ENCODE data around the gene RASA3. TPM values are rescaled to one million over a fixed set of nuclear protein-coding genes. Genes with fewer than 3 reads are reported as not detected.

RASA3 gene
- total and polyA plus RNA-seq, 2 donors (not counting 3 experiments of a cell fraction or from before 2014, with no cell fraction given), result 26.5 to 53.8 TPM

- Histone ChIP-seq H3K36me3 (ENCODE audit: control insufficient read depth in 2 of 2, extremely low read depth in 1 of 2, insufficient read depth in 2 of 2, low read length in 2 of 2) (no peaks in the 10 kb centered on the region), H3K4me2 (ENCODE audit: insufficient read depth, low read length) (no peak overlapping the region), H3K4me1 (ENCODE audit: control insufficient read depth, extremely low read depth, insufficient read depth, low read length) (no peaks in the 10 kb centered on the region), H3K9ac (replicated peaks; ENCODE audit: extremely low read depth, insufficient read depth, low read length) (no peak overlapping the region), H3K9me3 (replicated peaks; ENCODE audit: control insufficient read depth, insufficient read depth, low read length) (no peaks in the 10 kb centered on the region), H3K79me2 (ENCODE audit: control insufficient read depth, insufficient read depth, low read length) (no peaks in the 10 kb centered on the region), H3K9me1 (replicated peaks; ENCODE audit: control insufficient read depth, extremely low read depth, insufficient read depth, low read length) (no peaks in the 10 kb centered on the region), H3K27me3 (ENCODE audit: control insufficient read depth in 2 of 2, insufficient read depth in 2 of 2, low read length in 2 of 2) (peaks cover 0 to 3% of the 10 kb centered on the region in 2 experiments), H2AFZ (ENCODE audit: low read depth, low read length) (no peak overlapping the region), H3K4me3 (replicated peaks in 1 of 3; ENCODE audit: insufficient read depth in 1 of 3, low read depth in 1 of 3, low read length in 3 of 3) (no peak overlapping the region), H4K20me1 (replicated peaks; ENCODE audit: control insufficient read depth, extremely low read depth, insufficient read depth, low read length) (no peaks in the 10 kb centered on the region), H3K27ac (ENCODE audit: insufficient read depth, low read depth, low read length) (no peak overlapping the region)
- intact Hi-C loops (cut with micrococcal nuclease) (no loop called here), dilution Hi-C loops (cut with MboI; ENCODE audit: extremely low pct_ligation_motif_present, low sequenced_read_pairs) (no loop called here)
- DNase-seq (ENCODE audit: low read depth, low spot score), result no peak
- ChIA-PET POLR2A (no interaction called here), CTCF (no interaction called here)
- FAIRE-seq, result no peak
- no TSS peak for BruUV-seq (replicated peaks)
- TF ChIP-seq FOS (IDR thresholded peaks at IDR 0.05; ENCODE audit: borderline replicate concordance, insufficient read depth, low read length), result no peak
- TF ChIP-seq EZH2 (IDR thresholded peaks at IDR 0.05; ENCODE audit: borderline replicate concordance, low read depth, low read length, severe bottlenecking), result no peak
- TF ChIP-seq, protein P1, sequence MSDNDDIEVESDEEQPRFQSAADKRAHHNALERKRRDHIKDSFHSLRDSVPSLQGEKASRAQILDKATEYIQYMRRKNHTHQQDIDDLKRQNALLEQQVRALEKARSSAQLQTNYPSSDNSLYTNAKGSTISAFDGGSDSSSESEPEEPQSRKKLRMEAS (IDR thresholded peaks at IDR 0.05; ENCODE audit: insufficient read depth, insufficient read length), result no peak
- TF ChIP-seq POLR2A (IDR thresholded peaks at IDR 0.05; ENCODE audit: low read depth, low read length), result no peak
- no peak for TF ChIP-seq CTCF (IDR thresholded peaks at IDR 0.05; ENCODE audit: extremely low read depth in 1 of 2, insufficient read depth in 1 of 2, low read depth in 1 of 2, low read length in 2 of 2)
- no peak for TF ChIP-seq JUN (IDR thresholded peaks at IDR 0.05; ENCODE audit: borderline replicate concordance, insufficient read depth, insufficient read length, low read depth)
- no peak for TF ChIP-seq MYC (IDR thresholded peaks at IDR 0.05; ENCODE audit: low read depth, low read length)
- no peak for TF ChIP-seq POLR2AphosphoS5 (IDR thresholded peaks at IDR 0.05; ENCODE audit: insufficient read depth, low read depth, low read length)
- TF ChIP-seq GATA2 (IDR thresholded peaks at IDR 0.05; ENCODE audit: insufficient read depth, insufficient read length, low read depth, low read length), result no peak
Observed at GRCh38 chr13:114141261-114141996, 9.0 kb upstream of the RASA3 start.

Measured in endothelial cell of umbilical vein (primary cell).